HepG2 (cell line): ENCODE data around the gene CNPY1.

Source experiments
- CHD4 ChIP-seq: fragments of 200-600 bp; sonication (generic); IDR thresholded peaks from 2 replicates; pipeline ENCODE4 v1.7.0; 2017; ENCODE audit warnings: mild to moderate bottlenecking, low read length, borderline replicate concordance
- CTCF ChIP-seq: sonication (generic); formaldehyde crosslinking; IDR thresholded peaks from 2 replicates; pipeline ENCODE4 v1.5.0; 2020; ENCODE audit warnings: mild to moderate bottlenecking, missing genetic modification reagents, moderate library complexity
- EZH2 ChIP-seq: conservative IDR thresholded peaks from 2 replicates; pipeline ENCODE4 v1.6.1; 2012; ENCODE audit warnings: mild to moderate bottlenecking, low read depth, low read length, moderate library complexity
- FOXK2 ChIP-seq: fragments of 450-650 bp; IDR thresholded peaks from 2 replicates; pipeline ENCODE4 v1.6.1; 2016
- HIVEP1 ChIP-seq: sonication (generic); formaldehyde crosslinking; IDR thresholded peaks from 2 replicates; pipeline ENCODE4 v1.4.0; 2020; ENCODE audit warnings: mild to moderate bottlenecking, missing genetic modification reagents
- HOXA7 ChIP-seq: sonication (generic); formaldehyde crosslinking; IDR thresholded peaks from 2 replicates; pipeline ENCODE4 v1.8.1; 2022; ENCODE audit warnings: mild to moderate bottlenecking, missing genetic modification reagents, moderate library complexity
- MEIS1 ChIP-seq: sonication (generic); formaldehyde crosslinking; IDR thresholded peaks from 2 replicates; pipeline ENCODE4 v1.9.0; 2021; ENCODE audit warnings: mild to moderate bottlenecking, missing genetic modification reagents, moderate library complexity, borderline replicate concordance
- TAF15 ChIP-seq: fragments of 200-400 bp; formaldehyde crosslinking; IDR thresholded peaks from one replicate; pipeline ENCODE4 v1.6.1; 2018; ENCODE audit warnings: mild to moderate bottlenecking, low read depth, low read length; ENCODE audit not compliant: poor library complexity, severe bottlenecking
- TCF12 ChIP-seq, 2 experiments: fragments of 450-650 bp in 1 of 2; sonication (generic) in 1 of 2; formaldehyde crosslinking in 1 of 2; IDR thresholded peaks; 2 replicates each; pipeline versions ENCODE4 v1.6.1 to v1.8.0; 2017 to 2022; ENCODE audit warnings: antibody characterized with exemption in 1 of 2, mild to moderate bottlenecking in 1 of 2, missing genetic modification reagents in 1 of 2, moderate library complexity in 1 of 2
- TF ChIP-seq, protein P1 (sequence below): sonication (generic); formaldehyde crosslinking; IDR thresholded peaks from 2 replicates; pipeline ENCODE4 v1.4.0; 2020; ENCODE audit warnings: missing genetic modification reagents
- TF ChIP-seq, protein P2 (sequence below), 2 experiments: IDR thresholded peaks; 2 replicates each; pipeline ENCODE4 v1.6.1; 2011 to 2012; ENCODE audit warnings: low read length in 2 of 2, borderline replicate concordance in 1 of 2, low read depth in 1 of 2, mild to moderate bottlenecking in 1 of 2, moderate library complexity in 1 of 2
- TF ChIP-seq, protein P3 (sequence below): sonication (generic); formaldehyde crosslinking; IDR thresholded peaks from 2 replicates; pipeline ENCODE4 v1.9.0; 2021; ENCODE audit warnings: mild to moderate bottlenecking, missing genetic modification reagents

DNA sequence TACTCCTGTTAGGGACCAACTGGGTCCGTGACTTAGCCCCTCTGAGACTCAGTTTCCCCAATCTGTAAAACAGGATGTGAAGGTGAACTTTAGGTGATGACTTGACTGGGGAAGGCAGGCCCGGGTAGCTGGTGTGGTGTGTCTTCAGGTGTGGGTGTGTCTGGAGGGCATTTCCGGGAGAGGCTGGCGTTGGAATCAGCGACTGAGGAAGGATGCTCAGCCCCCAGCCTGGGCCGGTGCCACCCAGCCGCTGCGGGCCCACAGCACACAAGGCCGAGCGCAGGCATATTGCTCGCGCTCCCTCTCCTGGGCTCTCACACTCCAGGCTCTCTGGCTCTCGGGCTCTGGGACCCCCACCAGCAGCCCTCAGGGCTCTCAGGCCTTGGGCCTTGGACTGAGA, 31.7 kb upstream of the CNPY1 start:
- no peak for TF ChIP-seq HOXA7 (CRISPR knock-in tag)
- TF ChIP-seq CHD4: no peak
- no peak for TF ChIP-seq FOXK2
- no peak for TF ChIP-seq MEIS1
- TF ChIP-seq, protein P1, sequence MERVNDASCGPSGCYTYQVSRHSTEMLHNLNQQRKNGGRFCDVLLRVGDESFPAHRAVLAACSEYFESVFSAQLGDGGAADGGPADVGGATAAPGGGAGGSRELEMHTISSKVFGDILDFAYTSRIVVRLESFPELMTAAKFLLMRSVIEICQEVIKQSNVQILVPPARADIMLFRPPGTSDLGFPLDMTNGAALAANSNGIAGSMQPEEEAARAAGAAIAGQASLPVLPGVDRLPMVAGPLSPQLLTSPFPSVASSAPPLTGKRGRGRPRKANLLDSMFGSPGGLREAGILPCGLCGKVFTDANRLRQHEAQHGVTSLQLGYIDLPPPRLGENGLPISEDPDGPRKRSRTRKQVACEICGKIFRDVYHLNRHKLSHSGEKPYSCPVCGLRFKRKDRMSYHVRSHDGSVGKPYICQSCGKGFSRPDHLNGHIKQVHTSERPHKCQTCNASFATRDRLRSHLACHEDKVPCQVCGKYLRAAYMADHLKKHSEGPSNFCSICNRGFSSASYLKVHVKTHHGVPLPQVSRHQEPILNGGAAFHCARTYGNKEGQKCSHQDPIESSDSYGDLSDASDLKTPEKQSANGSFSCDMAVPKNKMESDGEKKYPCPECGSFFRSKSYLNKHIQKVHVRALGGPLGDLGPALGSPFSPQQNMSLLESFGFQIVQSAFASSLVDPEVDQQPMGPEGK (CRISPR knock-in tag): no peak
- no peak for TF ChIP-seq TCF12 (IDR thresholded peaks at IDR 0.05)
- no peak for TF ChIP-seq TCF12 (CRISPR knock-in tag; IDR thresholded peaks at IDR 0.05)
- no peak for TF ChIP-seq CTCF (CRISPR knock-in tag)
- no peak for TF ChIP-seq EZH2
- TF ChIP-seq, protein P2, sequence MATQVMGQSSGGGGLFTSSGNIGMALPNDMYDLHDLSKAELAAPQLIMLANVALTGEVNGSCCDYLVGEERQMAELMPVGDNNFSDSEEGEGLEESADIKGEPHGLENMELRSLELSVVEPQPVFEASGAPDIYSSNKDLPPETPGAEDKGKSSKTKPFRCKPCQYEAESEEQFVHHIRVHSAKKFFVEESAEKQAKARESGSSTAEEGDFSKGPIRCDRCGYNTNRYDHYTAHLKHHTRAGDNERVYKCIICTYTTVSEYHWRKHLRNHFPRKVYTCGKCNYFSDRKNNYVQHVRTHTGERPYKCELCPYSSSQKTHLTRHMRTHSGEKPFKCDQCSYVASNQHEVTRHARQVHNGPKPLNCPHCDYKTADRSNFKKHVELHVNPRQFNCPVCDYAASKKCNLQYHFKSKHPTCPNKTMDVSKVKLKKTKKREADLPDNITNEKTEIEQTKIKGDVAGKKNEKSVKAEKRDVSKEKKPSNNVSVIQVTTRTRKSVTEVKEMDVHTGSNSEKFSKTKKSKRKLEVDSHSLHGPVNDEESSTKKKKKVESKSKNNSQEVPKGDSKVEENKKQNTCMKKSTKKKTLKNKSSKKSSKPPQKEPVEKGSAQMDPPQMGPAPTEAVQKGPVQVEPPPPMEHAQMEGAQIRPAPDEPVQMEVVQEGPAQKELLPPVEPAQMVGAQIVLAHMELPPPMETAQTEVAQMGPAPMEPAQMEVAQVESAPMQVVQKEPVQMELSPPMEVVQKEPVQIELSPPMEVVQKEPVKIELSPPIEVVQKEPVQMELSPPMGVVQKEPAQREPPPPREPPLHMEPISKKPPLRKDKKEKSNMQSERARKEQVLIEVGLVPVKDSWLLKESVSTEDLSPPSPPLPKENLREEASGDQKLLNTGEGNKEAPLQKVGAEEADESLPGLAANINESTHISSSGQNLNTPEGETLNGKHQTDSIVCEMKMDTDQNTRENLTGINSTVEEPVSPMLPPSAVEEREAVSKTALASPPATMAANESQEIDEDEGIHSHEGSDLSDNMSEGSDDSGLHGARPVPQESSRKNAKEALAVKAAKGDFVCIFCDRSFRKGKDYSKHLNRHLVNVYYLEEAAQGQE (IDR thresholded peaks at IDR 0.05; ENCODE audit: borderline replicate concordance in 1 of 2, low read depth in 1 of 2, low read length in 2 of 2): no peak
- TF ChIP-seq TAF15: no peak
- no peak for TF ChIP-seq HIVEP1 (CRISPR knock-in tag)
- TF ChIP-seq, protein P3, sequence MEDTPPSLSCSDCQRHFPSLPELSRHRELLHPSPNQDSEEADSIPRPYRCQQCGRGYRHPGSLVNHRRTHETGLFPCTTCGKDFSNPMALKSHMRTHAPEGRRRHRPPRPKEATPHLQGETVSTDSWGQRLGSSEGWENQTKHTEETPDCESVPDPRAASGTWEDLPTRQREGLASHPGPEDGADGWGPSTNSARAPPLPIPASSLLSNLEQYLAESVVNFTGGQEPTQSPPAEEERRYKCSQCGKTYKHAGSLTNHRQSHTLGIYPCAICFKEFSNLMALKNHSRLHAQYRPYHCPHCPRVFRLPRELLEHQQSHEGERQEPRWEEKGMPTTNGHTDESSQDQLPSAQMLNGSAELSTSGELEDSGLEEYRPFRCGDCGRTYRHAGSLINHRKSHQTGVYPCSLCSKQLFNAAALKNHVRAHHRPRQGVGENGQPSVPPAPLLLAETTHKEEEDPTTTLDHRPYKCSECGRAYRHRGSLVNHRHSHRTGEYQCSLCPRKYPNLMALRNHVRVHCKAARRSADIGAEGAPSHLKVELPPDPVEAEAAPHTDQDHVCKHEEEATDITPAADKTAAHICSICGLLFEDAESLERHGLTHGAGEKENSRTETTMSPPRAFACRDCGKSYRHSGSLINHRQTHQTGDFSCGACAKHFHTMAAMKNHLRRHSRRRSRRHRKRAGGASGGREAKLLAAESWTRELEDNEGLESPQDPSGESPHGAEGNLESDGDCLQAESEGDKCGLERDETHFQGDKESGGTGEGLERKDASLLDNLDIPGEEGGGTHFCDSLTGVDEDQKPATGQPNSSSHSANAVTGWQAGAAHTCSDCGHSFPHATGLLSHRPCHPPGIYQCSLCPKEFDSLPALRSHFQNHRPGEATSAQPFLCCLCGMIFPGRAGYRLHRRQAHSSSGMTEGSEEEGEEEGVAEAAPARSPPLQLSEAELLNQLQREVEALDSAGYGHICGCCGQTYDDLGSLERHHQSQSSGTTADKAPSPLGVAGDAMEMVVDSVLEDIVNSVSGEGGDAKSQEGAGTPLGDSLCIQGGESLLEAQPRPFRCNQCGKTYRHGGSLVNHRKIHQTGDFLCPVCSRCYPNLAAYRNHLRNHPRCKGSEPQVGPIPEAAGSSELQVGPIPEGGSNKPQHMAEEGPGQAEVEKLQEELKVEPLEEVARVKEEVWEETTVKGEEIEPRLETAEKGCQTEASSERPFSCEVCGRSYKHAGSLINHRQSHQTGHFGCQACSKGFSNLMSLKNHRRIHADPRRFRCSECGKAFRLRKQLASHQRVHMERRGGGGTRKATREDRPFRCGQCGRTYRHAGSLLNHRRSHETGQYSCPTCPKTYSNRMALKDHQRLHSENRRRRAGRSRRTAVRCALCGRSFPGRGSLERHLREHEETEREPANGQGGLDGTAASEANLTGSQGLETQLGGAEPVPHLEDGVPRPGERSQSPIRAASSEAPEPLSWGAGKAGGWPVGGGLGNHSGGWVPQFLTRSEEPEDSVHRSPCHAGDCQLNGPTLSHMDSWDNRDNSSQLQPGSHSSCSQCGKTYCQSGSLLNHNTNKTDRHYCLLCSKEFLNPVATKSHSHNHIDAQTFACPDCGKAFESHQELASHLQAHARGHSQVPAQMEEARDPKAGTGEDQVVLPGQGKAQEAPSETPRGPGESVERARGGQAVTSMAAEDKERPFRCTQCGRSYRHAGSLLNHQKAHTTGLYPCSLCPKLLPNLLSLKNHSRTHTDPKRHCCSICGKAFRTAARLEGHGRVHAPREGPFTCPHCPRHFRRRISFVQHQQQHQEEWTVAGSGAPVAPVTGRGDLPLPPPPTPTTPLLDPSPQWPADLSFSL: no peak
